H7 (cell line): ENCODE data around the gene RUFY3. TPM values are rescaled to one million over a fixed set of nuclear protein-coding genes. Genes with fewer than 3 reads are reported as not detected.

Experiments
- DNase-seq: peaks from one replicate; pipeline ENCODE4 v3.0.0; 2012
- H3K27me3 ChIP-seq: 2 replicates; pipeline ENCODE4 v1.6.0; 2011; ENCODE audit warnings: mild to moderate bottlenecking, low read length; ENCODE audit not compliant: control insufficient read depth, insufficient read depth
- H3K36me3 ChIP-seq: replicated peaks from 2 replicates; pipeline ENCODE4 v1.5.1; 2011; ENCODE audit warnings: low read length; ENCODE audit not compliant: control insufficient read depth, insufficient read depth
- H3K4me3 ChIP-seq: 2 replicates; pipeline ENCODE4 v1.5.1; 2011; ENCODE audit warnings: low read depth, mild to moderate bottlenecking, control low read depth, low read length, moderate library complexity; ENCODE audit not compliant: insufficient read depth
- total RNA-seq: library from RNA; depleted of rRNA; stranded (reverse); fragments of >200 nt; shearing (Covaris generic); gene quantifications from 2 replicates; pipeline ENCODE4 v1.2.3, GENCODE V29; 2014

RUFY3 gene
- total RNA-seq, 1 experiment from 2014 or later = 32.7 TPM

- no peak for DNase-seq
- no peaks in the 10 kb centered on the region for H3K27me3 ChIP-seq
- H3K4me3 ChIP-seq = no peak overlapping the region
- no peaks in the 10 kb centered on the region for H3K36me3 ChIP-seq
Observed at GRCh38 chr4:70739496-70740337, 18.0 kb downstream of the RUFY3 start.

DNA sequence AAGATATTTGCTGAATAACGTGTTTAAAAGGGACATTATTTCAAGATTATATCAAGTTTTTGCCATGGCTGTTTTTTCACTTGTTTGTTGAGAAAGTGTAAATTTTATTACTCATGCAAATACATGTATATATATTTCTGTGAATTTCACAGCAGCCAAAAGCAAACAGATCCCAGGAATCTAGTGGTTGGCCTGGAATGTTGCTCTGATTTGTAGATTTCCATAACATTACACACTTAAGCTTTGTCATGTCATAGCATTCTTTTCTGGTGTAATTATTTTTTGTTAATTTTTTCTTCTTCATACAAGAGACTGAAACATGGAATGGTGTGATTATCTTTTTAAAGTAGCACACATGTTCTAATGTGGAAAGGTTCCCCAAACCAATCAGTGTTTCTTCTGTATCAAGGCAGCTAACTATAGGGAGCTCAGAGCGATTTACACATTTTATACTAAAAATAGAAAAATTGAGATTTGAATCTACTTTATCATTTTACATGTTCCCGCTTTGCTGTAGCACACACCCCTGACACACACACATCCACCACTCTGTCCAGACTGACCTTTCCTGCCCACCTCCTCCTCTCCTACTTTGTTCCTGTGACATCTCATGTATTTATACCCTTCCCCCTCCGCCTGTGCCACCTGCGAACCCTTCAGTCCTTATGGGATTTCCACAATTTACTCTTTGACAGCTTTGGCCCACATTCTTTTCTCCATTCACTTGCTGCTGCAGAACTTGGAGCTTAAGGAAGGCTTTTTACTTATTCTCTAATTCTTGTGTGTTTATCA, 20.3 kb downstream of the RUFY3 start:
- H3K36me3 ChIP-seq = no peaks in the 10 kb centered on the region
- H3K4me3 ChIP-seq = no peak overlapping the region
- no peaks in the 10 kb centered on the region for H3K27me3 ChIP-seq
- DNase-seq = no peak

DNA sequence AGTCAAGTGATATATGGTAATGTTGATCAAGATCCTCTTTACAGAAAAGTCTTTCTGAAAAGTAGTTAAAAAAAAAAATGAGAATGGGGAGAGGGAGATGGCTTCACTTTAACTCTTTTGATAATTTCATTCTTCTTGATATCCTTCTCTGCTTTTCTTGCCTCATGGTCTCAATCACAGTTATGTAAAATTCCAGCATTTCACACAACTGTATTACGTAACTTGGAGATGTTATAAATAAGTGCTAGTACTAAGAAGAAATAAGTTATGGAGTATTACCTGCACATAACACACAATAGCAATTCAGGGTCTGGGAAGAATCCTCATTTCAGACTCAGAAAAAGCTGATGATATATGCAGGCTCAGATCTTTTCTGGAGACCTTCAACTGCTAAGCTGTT, 22.0 kb downstream of the RUFY3 start:
- no peaks in the 10 kb centered on the region for H3K36me3 ChIP-seq
- H3K27me3 ChIP-seq = no peaks in the 10 kb centered on the region
- DNase-seq = no peak
- H3K4me3 ChIP-seq = no peak overlapping the region

DNA sequence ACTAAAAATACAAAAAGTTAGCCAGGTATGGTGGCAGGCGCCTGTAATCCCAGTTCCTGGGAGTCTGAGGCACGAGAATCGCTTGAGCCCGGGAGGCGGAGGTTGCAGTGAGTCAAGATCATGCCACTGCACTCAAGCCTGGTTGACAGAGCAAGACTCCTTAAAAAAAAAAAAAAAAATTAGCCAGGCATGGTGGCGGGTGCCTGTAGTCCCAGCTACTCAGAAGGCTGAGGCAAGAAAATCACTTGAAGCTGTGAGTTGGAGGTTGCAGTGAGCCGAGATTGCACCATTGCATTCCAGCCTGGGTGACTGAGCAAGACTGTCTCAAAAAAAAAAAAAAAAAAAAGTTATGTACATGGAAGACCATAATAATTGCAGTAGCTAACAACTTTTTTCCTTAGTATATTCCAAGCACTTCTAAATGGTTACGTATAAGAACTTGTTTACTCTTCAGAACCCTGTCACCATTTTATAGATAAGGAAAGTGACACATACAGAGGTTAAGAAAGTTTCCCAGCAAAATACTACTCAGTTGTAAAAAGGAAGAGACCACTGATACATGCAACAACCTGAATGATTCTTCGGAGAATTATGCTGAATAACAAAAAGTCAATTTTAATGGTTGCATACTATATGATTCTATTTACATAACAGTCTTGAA, 24.5 kb downstream of the RUFY3 start:
- Histone ChIP-seq H3K4me3 (no peak overlapping the region), H3K27me3 (no peaks in the 10 kb centered on the region), H3K36me3 (no peaks in the 10 kb centered on the region)
- no peak for DNase-seq

DNA sequence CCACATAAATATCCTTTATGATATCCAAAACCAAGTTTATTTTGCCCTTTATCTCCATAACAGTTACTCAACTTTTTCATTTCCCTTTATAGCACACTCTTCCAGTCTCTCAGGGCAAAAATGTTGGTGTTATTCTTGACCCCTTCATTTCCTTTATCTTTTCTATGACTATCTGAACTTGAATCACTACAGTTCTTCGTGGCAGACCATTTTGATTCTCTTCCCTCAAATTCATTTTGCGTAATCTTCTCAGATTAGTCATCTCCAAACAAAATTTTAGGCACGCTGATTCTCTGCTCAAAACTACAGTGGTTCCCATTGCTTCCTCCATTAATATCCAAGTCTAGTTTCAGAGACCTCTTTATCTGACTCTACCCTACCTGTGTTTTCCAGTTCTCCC, 26.1 kb downstream of the RUFY3 start:
- Histone ChIP-seq H3K4me3 (no peak overlapping the region), H3K36me3 (no peaks in the 10 kb centered on the region), H3K27me3 (no peaks in the 10 kb centered on the region)
- no peak for DNase-seq

- H3K36me3 ChIP-seq = no peaks in the 10 kb centered on the region
- H3K27me3 ChIP-seq = no peaks in the 10 kb centered on the region
- H3K4me3 ChIP-seq = no peak overlapping the region
- no peak for DNase-seq
Observed at GRCh38 chr4:70749313-70749712, 27.5 kb downstream of the RUFY3 start.

DNA sequence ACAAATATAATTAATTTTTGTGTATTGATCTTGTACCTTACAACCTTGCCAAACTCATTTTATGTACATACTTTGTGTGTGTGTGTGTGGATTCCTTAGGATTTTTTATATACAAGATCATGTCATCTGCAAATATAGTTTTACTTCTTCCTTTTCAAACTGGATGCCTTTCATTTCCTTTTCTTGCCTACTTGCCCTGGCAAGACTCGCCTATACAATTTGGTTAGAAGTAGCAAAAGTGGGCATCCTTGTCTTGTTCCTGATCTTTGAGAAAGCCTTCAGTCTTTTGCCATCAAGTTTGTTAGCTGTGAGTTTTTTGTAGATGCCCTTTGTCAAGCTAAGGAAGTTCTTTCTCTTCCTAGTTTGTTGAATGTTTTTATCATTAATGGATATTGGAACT, 30.5 kb downstream of the RUFY3 start:
- DNase-seq = no peak
- no peaks in the 10 kb centered on the region for H3K36me3 ChIP-seq
- H3K27me3 ChIP-seq = no peaks in the 10 kb centered on the region
- H3K4me3 ChIP-seq = no peak overlapping the region

- no peak overlapping the region for H3K4me3 ChIP-seq
- no peak for DNase-seq
- H3K36me3 ChIP-seq = no peaks in the 10 kb centered on the region
- H3K27me3 ChIP-seq = no peaks in the 10 kb centered on the region
Observed at GRCh38 chr4:70753630-70754029, 31.9 kb downstream of the RUFY3 start.

DNA sequence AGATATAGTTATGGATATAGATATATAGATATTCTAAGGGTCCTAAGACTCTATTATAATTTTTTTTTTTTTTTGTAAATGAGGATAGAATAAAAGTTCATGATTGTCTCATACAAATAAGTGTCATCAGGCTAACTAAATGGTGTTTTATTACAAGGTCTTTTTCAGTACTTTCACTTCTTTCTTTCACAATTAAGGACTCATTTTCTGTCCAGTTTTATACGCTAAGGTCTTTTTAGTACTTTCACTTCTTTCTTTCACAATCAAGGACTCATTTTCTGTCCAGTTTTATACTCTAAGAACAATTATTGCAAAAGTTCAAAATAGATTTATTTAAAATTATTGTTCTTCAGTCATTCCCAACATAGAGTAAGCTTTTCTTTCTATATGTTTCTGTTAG, 32.7 kb downstream of the RUFY3 start:
- no peak for DNase-seq
- no peak overlapping the region for H3K4me3 ChIP-seq
- H3K27me3 ChIP-seq = no peaks in the 10 kb centered on the region
- H3K36me3 ChIP-seq = no peaks in the 10 kb centered on the region

DNA sequence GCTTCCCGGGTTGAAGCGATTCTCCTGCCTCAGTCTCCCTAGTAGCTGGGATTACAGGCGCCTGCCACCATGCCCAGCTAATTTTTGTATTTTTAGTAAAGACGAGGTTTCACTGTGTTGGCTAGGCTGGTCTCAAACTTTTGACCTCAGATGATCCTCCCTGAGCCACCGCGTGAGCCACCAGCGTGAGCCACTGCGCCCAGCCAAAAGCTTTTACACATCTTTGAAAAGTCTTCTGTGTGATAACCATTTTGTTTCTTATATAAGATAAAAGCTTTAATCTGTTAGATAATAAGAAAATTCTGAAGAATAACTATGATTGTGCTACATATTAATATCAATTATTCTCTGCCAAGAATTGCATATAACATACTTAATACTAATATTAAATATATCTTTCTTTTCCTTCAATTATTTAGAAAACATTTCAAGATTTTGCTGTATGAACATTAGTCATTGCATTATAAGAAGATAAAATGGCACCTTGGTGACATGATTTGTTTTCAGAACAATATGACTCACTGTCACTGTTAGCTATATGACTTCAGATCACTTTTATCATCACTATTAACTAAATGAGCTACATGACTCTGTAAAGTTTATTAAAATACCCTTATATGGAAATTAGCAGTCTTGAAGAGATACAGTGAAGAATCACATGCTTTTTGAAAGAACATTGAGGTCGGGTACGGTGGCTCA, 33.4 kb downstream of the RUFY3 start:
- Histone ChIP-seq H3K27me3 (no peaks in the 10 kb centered on the region), H3K4me3 (no peak overlapping the region), H3K36me3 (no peaks in the 10 kb centered on the region)
- DNase-seq = no peak

GRCh38 chr4:70759126-70759525, 37.4 kb downstream of the RUFY3 start:
- Histone ChIP-seq H3K36me3 (no peaks in the 10 kb centered on the region), H3K4me3 (no peak overlapping the region), H3K27me3 (no peaks in the 10 kb centered on the region)
- no peak for DNase-seq

GRCh38 chr4:70759627-70760026, 37.9 kb downstream of the RUFY3 start:
- no peak for DNase-seq
- Histone ChIP-seq H3K36me3 (no peaks in the 10 kb centered on the region; the same call in 1 of the 2 replicates), H3K27me3 (no peaks in the 10 kb centered on the region), H3K4me3 (no peak overlapping the region)

- no peak for DNase-seq
- Histone ChIP-seq H3K4me3 (no peak overlapping the region), H3K27me3 (no peaks in the 10 kb centered on the region), H3K36me3 (no peaks in the 10 kb centered on the region; the same call in 1 of the 2 replicates)
Observed at GRCh38 chr4:70760662-70761061, 38.9 kb downstream of the RUFY3 start.

DNA sequence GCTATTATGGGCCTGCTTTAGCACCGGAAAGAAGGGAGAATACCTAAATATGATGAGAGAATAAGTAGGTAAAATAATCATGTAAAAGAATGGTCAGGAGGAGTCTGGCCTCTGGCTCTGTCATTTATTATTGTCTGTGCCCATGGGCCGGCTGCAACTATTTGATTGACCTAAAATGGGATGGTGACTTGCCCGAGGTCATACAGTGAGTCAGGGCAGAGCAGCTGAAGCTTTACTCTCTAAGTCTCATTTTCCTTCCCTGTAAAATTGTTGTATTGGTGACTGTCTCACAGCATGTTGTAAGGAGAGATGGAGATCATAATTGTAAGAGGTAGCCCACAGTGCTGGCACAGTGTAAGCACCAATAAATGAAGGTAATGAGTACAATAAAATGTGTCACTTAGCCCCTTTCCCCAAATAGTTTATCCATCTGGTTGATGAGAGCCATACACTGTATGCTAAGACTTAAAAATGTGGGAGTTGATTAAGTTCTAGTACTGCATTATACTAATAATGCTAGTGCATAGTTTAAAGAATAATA, 39.6 kb downstream of the RUFY3 start:
- Histone ChIP-seq H3K4me3 (no peak overlapping the region), H3K36me3 (no peaks in the 10 kb centered on the region; the same call in 1 of the 2 replicates), H3K27me3 (no peaks in the 10 kb centered on the region)
- no peak for DNase-seq
